SK-MEL-5 (cell line): ENCODE results near the gene MZB1. TPM values are rescaled to one million over a fixed set of nuclear protein-coding genes. Genes with fewer than 3 reads are reported as not detected.
"Not testable (repeated sequence)": the region's sequence is repeated elsewhere in the genome, so short reads cannot be mapped to it uniquely, and the experiment has no call there.

Source experiments
- DNase-seq: peaks from one replicate; pipeline ENCODE4 v3.0.0-alpha.2; 2016; ENCODE audit warnings: low read depth, low spot score
- in situ Hi-C: cut with HindIII; loops from 2 replicates; pipeline ENCODE4 v1.10.0; 2016; ENCODE audit warnings: low sequenced_read_pairs, high pct_unique_total_duplicates, low pct_unique_long_range_greater_than_20kb
- total RNA-seq: library from RNA; depleted of rRNA; stranded (reverse); fragments of >200 nt; shearing (Covaris generic); gene quantifications from 2 replicates; pipeline ENCODE4 v1.2.3, GENCODE V29; 2014

The MZB1 gene
- total RNA-seq, 1 experiment from 2014 or later, result not detected

DNA sequence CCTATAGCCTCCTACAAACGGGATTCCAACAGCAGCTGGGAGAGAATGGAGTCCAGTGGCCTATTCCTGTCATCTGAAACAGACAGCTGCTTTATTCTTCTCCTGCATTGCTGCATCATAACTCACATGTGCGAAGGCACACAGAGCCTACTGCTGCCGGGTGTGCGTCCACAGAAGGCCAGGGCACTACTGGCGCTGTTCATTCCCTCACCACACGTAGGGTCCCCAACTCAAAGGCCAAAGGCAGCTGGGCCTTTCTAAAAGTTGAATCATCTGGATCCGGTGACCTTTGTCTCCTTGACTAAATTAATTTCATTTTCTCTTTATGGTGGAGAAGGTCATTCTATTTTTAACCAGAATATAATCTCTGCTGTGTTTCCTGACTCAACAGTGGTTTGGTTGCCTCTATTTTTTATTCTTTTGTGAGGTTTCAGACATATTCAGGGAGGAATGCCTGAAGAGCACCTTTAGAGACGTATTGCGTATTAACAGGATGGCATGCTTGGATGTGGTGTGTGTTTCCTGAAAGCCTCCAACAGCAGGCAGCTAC, 24.9 kb upstream of the MZB1 start:
- in situ Hi-C loops, result loop anchor here (25.0 kb wide), 1 partner anchor 148 kb away; the partner anchor contains the start of gene UBE2D2
- peak; percentile 55 for DNase-seq

DNA sequence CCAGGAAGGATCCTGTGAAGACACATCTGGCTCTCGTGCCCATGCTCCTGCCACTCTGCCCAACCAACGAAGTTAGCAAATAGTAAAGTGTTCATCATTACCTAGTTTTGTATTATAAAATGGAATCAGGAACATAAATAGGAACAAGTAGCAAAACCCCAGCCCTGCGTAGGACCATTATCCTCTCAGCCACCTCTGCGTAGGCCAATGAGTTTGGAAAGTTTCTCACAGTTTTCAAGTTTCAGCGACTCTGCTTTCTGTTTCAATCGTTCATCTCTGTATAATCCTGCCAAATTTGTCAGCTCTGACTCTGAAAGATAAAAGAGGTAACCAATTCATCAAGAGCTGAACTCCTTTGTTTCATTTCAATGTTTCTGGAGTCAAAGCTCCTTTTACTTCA, 24.2 kb upstream of the MZB1 start:
- in situ Hi-C loops, result loop anchor here (25.0 kb wide), 1 partner anchor 148 kb away; the partner anchor contains the start of gene UBE2D2
- DNase-seq, result no peak

DNA sequence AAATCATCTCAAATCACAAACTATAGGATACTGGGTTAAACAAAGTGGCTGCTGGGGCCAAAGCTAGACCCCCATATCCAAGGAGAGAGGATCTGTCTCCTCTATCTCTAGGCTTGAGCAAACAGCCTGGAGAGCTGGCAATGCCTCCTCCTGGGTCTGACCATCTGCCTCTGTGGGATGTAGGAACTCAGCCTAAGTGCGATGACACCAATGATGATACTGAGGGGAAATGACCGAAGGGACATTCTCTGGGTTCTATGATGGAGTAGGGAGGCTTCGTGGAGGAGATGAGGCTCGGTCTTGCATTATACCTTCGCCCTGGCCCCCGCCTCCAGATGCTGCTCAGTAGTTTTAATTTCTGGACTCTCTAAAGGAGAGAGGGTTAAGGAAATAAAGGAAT, 23.4 kb upstream of the MZB1 start:
- no peak for DNase-seq
- in situ Hi-C loops, result loop anchor here (25.0 kb wide), 1 partner anchor 149 kb away; the partner anchor contains the start of gene UBE2D2

DNA sequence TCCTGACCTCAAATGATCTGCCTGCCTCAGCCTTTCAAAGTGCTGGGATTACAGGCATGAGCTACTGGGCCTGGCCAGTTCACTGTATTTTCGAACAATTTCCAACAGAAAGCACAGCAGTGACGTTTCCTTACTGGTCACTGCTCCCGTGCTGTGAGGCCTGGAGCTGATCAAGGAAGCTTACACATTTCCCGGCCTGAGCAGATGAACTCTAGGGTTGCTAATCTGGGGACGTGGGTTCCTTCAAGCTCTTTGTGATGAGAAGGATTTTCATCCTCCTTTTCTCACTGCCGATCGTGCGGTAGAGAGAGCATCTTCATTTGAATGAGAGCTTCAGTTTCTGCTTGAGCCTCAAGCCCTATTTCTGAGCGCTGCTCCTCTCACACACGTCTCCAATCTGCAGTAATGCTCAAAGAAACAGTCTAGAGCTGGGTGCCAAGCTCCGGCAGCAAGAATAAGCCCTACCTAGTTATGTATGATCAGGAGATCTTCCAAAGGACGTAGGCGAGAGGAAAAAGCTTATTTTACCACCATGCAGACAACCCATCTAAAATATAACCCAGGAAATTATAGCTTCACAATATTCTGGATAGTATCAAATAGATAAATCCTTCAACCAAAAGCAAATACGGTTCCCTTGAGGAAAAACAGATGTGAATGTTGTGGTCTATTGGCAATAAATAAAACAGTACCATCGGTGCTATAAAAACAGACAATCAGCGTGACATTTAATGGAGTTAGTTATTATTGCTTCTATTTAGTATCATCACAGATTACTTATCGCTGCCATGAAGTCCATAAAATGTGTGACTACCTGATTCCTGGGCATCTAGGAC, 21.5 kb upstream of the MZB1 start:
- no peak for DNase-seq
- in situ Hi-C loops, result loop anchor here (25.0 kb wide), 1 partner anchor 151 kb away; the partner anchor contains the start of gene UBE2D2

DNA sequence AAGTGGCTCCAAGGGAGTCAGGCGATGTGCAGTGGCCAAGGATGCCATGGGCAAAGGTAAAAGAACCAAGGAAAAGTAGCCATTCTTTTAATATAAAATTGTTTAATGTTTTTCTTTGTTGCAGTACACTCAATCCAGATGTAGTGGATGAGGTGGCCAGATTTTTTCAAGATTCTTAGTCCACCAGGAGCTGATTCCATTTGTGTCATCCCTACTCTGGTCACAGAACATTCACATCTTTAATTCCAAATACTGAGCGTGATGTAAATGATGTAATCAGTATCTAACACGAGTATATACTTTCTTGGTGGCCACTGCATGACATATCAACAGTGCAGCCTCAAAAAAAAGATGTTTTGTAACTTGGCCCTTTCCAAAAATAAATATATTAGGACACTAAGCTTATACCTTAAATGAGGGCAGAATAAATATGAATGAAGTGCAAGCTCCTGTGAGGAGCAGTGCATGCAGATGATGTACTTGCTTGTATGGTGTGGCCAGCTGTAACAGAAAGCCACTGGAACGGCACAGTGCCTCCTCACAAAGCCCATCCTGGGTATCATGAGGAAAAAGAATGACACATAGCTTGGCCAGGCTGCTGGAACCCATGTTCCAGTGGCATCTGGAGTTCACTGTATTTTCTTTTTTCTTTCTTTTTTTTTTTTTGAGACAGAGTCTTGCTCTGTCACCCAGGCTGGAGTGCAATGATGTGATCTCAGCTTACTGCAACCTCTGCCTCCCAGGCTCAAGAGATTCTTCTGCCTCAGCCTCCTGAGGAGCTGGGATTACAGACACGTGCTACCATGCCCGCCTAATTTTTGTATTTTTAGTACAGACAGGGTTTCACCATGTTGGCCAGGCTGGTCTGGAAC, 20.6 kb upstream of the MZB1 start:
- no peak for DNase-seq
- in situ Hi-C loops, result loop anchor here (25.0 kb wide), 1 partner anchor 152 kb away; the partner anchor contains the start of gene UBE2D2

DNA sequence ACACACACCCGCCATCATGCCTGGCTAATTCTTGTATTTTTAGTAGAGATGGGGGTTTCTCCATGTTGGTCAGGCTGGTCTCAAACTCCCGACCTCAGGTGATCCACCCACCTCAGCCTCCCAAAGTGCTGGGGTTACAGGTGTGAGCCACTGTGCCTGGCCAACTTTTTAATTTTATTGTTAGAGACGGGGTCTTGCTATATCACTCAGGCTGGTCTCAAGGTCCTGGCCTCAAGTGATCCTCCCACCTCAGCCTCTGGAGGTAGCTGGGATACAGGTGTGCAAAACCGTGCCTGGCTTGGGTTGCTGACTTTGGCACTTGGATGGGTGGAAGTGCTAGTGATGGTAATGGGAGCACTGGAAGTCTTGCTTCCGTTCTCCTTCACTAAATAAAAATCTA, 19.4 kb upstream of the MZB1 start:
- not testable (repeated sequence) for DNase-seq
- in situ Hi-C loops, result loop anchor here (25.0 kb wide), 1 partner anchor 153 kb away; the partner anchor contains the start of gene UBE2D2

DNA sequence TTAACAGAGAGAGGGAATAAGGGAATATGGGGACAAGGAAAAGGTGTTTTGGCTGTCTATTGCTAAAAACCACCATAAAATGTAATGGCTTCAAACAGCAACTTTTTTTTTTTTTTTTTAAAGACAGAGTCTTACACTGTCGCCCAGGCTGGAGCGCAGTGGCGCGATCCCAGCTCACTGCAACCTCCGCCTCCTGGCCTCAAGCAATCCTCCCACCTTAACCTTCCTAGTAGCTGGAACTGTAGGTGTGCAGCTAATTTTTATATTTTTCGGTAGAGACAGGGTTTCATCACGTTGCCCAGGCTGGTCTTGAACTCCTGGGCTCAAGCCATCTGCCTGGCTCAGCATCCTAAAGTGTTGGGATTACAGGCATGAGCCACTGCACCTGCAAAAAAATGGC, 18.5 kb upstream of the MZB1 start:
- in situ Hi-C loops, result loop anchor here (25.0 kb wide), 1 partner anchor 154 kb away; the partner anchor contains the start of gene UBE2D2
- no peak for DNase-seq

DNA sequence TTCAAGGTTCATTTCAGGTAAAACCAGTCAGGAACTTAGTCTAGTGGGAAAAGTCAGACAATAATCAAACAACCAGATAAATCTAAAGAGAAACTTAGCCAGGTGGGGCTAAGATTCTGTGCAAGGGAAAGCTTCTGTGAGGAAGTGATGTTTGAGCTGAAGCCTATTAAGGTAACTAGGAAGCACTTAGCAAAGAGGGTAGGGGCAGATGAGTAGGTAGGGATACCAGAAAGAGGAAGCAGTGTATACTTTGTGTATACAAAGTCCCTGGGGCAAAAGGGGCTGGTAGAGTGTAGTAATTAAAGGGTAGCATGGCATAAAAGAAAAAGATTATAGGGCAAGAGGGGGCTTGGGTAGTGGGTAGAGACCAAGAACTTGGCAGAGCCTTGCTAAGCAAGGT, 17.8 kb upstream of the MZB1 start:
- in situ Hi-C loops, result loop anchor here (25.0 kb wide), 1 partner anchor 155 kb away; the partner anchor contains the start of gene UBE2D2
- no peak for DNase-seq

DNA sequence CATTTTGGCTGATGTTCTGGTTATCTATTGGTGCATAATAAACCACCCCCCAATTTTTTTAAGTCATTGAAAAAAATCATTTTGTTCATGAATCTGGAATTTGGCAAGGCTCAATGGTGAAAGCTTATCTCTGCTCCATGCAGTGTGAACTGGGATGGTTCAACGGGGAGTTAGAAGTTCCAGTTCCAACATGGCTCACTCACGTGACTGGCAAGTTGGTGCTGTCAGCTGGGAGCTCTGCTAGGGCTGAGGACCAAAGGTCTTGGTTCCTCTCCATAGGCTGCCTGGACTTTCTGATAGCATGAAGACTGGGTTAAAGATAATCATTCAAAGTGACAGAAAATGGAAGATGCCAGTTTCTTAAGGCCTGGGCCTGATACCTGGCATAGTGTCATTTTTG, 17.2 kb upstream of the MZB1 start:
- DNase-seq, result no peak
- in situ Hi-C loops, result loop anchor here (25.0 kb wide), 1 partner anchor 155 kb away; the partner anchor contains the start of gene UBE2D2

DNA sequence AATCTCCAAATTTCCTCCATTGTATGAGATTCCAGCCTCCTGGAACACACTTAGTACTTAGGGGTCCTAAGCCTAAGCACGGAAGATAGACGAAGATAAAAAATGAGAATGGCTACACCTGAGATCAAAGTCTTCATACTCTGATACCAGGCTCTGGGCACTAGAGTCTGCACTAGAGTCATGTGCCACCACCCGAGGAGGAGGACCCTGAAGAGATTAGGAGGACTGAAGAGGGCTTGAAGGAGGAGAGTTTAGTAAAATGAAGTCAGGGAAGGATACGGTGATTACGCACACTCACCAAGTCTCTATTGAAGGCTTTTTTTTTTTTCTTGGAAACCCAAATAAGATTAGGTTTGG, 14.7 kb upstream of the MZB1 start:
- no peak for DNase-seq
- in situ Hi-C loops, result loop anchor here (25.0 kb wide), 1 partner anchor 158 kb away; the partner anchor contains the start of gene UBE2D2

DNA sequence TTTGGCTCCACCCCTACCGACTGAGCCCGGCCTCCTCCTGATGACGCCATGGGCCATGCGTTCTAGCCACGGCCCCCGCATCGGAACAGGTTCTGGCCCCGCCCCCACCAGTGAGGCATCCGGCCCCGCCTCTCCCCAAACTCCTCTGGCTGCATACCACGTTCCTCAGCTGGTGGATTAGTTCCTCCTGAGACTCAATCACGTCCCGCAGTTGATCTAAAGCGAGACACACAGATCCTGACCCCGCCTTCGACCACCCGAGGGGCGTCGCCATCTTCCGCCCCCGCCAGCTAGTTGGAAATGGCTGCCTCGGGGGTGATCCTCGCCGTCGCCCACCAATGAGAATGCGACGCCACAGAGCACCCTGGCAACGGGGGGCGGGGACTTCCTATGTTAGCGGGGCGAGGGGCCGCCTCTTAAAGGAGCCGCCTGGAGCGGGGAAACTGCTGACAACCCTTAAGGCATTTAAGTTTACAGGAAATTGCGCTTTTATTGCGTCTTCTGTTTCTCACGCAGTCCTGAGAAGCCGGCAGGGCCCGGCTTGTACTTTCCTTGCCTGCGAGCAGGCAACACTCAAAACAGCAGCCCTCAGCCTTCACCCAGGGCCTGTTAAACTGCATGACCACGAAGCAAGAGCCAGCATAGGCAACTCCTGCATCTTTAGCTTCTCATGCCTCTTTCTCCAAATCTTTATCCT, 14.2 kb upstream of the MZB1 start, which contains the start of gene SPATA24:
SPATA24 (minus strand) TSS at position 303 of the 697 bp plus-strand sequence; CDS start at position 274, 29 bp downstream.
- peak; percentile 97 for DNase-seq
- in situ Hi-C loops, result loop anchor here (25.0 kb wide), 1 partner anchor 158 kb away; the partner anchor contains the start of gene UBE2D2

DNA sequence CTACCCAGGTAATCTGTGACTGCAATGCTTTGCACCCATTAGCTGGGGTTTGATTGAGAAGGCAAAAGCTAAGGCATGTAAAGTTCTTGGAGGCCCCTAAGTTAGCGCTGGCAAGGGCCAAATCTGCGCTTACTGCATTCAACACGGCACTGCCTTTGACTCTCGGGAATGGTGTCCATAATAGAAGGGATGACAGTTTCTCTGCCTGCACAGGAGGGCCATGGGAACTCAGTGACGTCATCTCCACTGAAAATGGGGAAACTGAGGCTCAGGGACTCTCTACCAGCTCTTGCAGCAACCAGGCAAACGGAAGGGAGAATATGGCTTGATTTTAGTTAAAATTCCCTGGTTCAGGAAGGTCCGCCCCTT, 13.7 kb upstream of the MZB1 start:
- no peak for DNase-seq
- in situ Hi-C loops, result loop anchor here (25.0 kb wide), 1 partner anchor 159 kb away; the partner anchor contains the start of gene UBE2D2

DNA sequence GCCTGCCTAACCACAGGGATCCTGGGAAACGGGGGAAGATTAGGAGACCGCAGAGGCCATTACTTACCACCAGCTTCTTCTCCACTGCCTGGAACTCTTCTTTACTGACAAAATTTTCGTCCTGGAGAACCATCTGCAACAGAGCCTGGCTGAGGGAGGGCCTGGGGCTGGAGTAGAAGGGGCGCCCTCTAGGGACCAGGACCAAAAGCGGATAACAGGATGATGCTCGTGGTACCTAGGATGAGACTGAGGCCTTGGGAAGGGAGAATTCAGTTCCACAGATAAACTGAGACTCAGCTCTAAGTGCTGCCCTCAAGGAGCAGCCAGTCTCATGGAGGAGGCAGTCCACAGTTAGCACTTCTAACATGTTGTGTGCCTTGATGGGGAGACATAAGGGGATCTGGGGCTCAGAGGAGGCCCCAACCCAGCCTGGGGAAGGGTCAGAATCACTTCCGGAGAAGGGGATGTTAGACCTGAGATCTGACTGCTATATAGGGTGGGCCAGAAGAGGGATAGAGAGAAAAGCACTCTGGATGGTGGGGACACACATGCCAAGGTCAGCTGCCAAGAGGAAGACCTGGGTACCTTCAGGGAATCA, 12.9 kb upstream of the MZB1 start:
- DNase-seq, result peak; percentile 65
- in situ Hi-C loops, result loop anchor here (25.0 kb wide), 1 partner anchor 160 kb away; the partner anchor contains the start of gene UBE2D2

DNA sequence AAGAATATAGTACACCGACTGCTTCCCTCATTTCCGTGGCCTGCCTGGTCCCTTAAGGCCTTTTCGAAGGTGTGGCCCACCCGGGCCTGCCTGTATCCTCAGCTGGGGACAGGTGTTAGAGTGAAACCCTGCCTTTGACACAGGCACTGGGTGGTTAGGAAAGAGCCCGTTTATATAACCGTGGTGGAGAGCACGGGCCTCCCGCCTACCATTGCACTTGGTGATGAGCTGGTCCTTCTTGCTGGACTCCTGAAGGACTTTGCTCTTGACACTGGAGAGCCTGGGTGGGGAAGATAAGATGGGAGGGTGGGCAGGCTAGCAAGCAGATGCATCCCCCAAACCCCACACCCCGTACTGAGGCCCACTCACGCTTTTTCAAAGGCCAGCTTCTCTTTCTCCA, 11.8 kb upstream of the MZB1 start:
- in situ Hi-C loops, result loop anchor here (25.0 kb wide), 1 partner anchor 161 kb away; the partner anchor contains the start of gene UBE2D2
- DNase-seq, result no peak

DNA sequence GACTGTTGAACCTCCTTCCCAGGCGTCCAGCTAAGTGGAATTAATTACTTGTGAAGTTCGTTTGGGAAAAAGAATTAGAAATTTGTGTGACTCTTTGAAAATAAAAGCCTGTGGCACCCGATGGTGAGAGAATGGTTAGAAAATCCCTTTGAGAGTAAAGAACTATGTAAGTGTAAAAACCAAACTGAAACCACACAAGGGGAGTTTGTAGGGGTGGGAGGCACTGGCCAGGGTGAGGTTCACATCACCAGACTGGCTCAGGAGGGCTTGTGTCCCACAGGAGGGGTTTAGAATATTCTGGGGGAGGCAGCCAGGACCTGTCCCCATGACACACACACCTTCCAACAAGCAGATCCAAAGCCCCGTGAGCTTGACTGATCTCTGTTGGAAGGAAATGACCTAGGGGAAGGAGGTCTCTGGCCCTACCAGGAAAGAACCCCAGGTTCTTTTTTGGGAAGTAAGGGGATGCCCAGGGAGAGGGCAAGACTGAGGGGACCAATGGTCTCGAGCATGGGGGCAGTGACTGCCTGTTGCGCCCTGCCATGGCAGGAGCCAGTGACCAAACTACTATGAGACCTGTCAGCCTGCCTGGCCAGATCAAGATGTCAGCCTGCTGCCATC, 9.9 kb upstream of the MZB1 start:
- in situ Hi-C loops, result loop anchor here (25.0 kb wide), 1 partner anchor 163 kb away; the partner anchor contains the start of gene UBE2D2
- DNase-seq, result no peak

DNA sequence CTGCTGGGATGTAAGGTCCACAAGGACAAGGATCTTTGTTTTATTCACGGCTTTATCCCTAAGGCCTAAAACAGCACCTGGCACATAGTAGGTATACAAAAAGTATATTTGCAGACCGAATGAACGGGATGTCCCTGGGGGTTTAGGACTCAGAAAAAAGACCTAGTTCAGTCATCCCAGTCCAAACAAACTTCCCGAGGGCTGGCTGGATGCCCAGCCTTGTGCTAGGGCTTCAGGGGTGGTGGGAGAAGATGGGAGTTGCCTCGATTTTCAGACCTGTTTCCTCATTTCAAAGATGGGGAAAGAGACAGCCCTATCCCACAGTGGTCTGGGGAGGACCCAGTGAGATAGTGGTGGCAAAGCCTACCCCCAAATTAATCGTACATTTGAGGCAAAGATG, 8.2 kb upstream of the MZB1 start:
- in situ Hi-C loops, result no loop called here
- no peak for DNase-seq
